ENCODE data around the gene C2CD2L. TPM values are rescaled to one million over a fixed set of nuclear protein-coding genes. Genes with fewer than 3 reads are reported as not detected.

C2CD2L gene
- total and polyA plus RNA-seq, 10 of the 15 experiments (the other 5 are each of a cell fraction or from before 2014, with no cell fraction given): 0.21 to 9.6 (median 5.1) TPM

DNA sequence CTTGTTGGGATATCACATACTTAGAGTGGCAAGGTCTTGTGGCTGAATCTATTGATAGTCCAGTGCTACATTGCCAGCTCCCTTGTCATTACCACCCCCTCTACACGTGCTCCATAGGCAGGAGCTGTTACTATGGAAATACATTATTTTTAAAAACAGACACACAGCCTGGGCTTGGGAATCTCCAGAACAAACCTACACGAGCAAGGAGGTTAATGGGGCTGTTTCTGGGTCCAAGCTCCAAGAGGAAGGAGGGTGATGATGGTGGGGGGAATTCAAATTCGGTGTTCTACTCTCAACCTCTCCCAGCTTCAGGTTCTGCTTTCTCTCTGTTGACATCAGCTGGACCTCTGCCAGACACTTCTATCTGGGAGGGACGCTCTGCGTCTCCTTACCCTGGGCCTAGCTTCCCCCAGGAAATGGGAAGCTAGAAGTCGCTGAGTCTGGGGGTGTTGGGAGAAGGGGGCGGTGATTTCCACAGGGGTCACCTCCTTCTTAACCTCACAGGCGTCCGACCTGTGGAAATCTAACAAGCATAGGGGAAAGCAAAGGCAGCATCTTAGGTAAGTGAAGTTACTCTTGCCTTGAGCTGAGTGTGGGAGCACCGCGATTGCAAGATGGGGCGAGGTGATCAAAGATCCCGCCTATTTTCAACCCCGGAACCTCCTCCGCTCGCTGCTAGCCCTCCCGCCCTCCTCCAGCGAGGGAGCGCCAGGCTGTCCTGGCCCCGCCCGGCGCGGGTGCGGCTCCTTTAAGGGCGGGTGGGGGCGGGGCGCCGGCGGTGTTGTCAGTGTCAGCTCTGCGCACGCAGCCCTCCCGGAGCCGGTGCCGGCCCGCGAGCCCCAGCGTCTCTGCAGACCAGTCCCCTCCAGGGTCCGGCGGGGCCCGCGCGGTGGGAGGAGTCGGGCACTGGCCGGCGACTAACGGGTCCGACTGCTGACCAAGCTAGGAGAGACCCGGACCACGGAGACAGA, at the start of gene C2CD2L (continued):
- TF ChIP-seq, protein P1, sequence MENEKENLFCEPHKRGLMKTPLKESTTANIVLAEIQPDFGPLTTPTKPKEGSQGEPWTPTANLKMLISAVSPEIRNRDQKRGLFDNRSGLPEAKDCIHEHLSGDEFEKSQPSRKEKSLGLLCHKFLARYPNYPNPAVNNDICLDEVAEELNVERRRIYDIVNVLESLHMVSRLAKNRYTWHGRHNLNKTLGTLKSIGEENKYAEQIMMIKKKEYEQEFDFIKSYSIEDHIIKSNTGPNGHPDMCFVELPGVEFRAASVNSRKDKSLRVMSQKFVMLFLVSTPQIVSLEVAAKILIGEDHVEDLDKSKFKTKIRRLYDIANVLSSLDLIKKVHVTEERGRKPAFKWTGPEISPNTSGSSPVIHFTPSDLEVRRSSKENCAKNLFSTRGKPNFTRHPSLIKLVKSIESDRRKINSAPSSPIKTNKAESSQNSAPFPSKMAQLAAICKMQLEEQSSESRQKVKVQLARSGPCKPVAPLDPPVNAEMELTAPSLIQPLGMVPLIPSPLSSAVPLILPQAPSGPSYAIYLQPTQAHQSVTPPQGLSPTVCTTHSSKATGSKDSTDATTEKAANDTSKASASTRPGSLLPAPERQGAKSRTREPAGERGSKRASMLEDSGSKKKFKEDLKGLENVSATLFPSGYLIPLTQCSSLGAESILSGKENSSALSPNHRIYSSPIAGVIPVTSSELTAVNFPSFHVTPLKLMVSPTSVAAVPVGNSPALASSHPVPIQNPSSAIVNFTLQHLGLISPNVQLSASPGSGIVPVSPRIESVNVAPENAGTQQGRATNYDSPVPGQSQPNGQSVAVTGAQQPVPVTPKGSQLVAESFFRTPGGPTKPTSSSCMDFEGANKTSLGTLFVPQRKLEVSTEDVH (IDR thresholded peaks at IDR 0.05; ENCODE audit: low read depth, partially characterized antibody): peak; percentile 38
- TF ChIP-seq RB1 (IDR thresholded peaks at IDR 0.05; ENCODE audit: borderline replicate concordance) (peak; percentile 48; the same call in 1 of the 2 replicates), ZNF622 (IDR thresholded peaks at IDR 0.05) (no peak), RUNX3 (IDR thresholded peaks at IDR 0.05; ENCODE audit: low read length) (no peak), ZBED1 (IDR thresholded peaks at IDR 0.05; ENCODE audit: borderline replicate concordance) (no peak), CREM (IDR thresholded peaks at IDR 0.05; ENCODE audit: low read depth) (0 out of 2 replicates have a peak, but pooled peaks have one; percentile 18), CHD2 (IDR thresholded peaks at IDR 0.05; ENCODE audit: borderline replicate concordance, low read depth, low read length) (0 out of 2 replicates have a peak, but pooled peaks have one; percentile 15), SUPT20H (IDR thresholded peaks at IDR 0.05; ENCODE audit: borderline replicate concordance, control insufficient read depth, low read depth, low read length) (no peak), TARDBP (IDR thresholded peaks at IDR 0.05; ENCODE audit: borderline replicate concordance) (no peak), BACH1 (IDR thresholded peaks at IDR 0.05; ENCODE audit: borderline replicate concordance) (peak; percentile 42; the same call in 1 of the 2 replicates), NRF1 (conservative IDR thresholded peaks at IDR 0.05; ENCODE audit: low read depth, low read length) (0 out of 2 replicates have a peak, but pooled peaks have one; percentile 19), NR2C2 (IDR thresholded peaks at IDR 0.05; ENCODE audit: borderline replicate concordance, control insufficient read depth, insufficient read length, low read depth) (no peak), NR2F1 (conservative IDR thresholded peaks at IDR 0.05) (peak; percentile 43; the same call in 1 of the 2 replicates), NR2C1 (IDR thresholded peaks at IDR 0.05) (no peak), TCF7 (IDR thresholded peaks at IDR 0.05; ENCODE audit: borderline replicate concordance) (no peak), ZNF217 (IDR thresholded peaks at IDR 0.05) (no peak), IKZF1 (conservative IDR thresholded peaks at IDR 0.05) (peak; percentile 58; the same call in 1 of the 2 replicates), FOXM1 (IDR thresholded peaks at IDR 0.05; ENCODE audit: low read depth, low read length) (no peak), CBX3 (IDR thresholded peaks at IDR 0.05; ENCODE audit: borderline replicate concordance, low read depth) (no peak), TCF3 (IDR thresholded peaks at IDR 0.05; ENCODE audit: borderline replicate concordance, insufficient read depth, low read depth, low read length) (no peak), PAX5 (IDR thresholded peaks at IDR 0.05; ENCODE audit: borderline replicate concordance, low read depth, low read length) (peak; percentile 42; the same call in 1 of the 2 replicates)
- TF ChIP-seq, protein P2, sequence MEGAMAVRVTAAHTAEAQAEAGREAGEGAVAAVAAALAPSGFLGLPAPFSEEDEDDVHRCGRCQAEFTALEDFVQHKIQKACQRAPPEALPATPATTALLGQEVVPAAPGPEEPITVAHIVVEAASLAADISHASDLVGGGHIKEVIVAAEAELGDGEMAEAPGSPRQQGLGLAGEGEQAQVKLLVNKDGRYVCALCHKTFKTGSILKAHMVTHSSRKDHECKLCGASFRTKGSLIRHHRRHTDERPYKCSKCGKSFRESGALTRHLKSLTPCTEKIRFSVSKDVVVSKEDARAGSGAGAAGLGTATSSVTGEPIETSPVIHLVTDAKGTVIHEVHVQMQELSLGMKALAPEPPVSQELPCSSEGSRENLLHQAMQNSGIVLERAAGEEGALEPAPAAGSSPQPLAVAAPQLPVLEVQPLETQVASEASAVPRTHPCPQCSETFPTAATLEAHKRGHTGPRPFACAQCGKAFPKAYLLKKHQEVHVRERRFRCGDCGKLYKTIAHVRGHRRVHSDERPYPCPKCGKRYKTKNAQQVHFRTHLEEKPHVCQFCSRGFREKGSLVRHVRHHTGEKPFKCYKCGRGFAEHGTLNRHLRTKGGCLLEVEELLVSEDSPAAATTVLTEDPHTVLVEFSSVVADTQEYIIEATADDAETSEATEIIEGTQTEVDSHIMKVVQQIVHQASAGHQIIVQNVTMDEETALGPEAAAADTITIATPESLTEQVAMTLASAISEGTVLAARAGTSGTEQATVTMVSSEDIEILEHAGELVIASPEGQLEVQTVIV (IDR thresholded peaks at IDR 0.05; ENCODE audit: borderline replicate concordance, partially characterized antibody): no peak
- TF ChIP-seq, protein P3, sequence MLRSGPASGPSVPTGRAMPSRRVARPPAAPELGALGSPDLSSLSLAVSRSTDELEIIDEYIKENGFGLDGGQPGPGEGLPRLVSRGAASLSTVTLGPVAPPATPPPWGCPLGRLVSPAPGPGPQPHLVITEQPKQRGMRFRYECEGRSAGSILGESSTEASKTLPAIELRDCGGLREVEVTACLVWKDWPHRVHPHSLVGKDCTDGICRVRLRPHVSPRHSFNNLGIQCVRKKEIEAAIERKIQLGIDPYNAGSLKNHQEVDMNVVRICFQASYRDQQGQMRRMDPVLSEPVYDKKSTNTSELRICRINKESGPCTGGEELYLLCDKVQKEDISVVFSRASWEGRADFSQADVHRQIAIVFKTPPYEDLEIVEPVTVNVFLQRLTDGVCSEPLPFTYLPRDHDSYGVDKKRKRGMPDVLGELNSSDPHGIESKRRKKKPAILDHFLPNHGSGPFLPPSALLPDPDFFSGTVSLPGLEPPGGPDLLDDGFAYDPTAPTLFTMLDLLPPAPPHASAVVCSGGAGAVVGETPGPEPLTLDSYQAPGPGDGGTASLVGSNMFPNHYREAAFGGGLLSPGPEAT (IDR thresholded peaks at IDR 0.05; ENCODE audit: low read depth): peak; percentile 62; the same call in 1 of the 2 replicates
